ENCODE results near the gene STIM1. TPM values are rescaled to one million over a fixed set of nuclear protein-coding genes. Genes with fewer than 3 reads are reported as not detected.

The STIM1 gene
- total RNA-seq, 1 experiment from 2014 or later = 15.2 TPM

- Histone ChIP-seq H2BK15ac (ENCODE audit: low read depth, low read length) (no peak overlapping the region), H3K79me2 (ENCODE audit: insufficient read depth, low read length) (no peaks in the 10 kb centered on the region), H4K8ac (replicated peaks; ENCODE audit: insufficient read length, low read depth, low read length) (no peak overlapping the region), H3K4ac (ENCODE audit: low read depth, low read length) (no peak overlapping the region), H2BK5ac (ENCODE audit: insufficient read length, low read length) (no peak overlapping the region), H3K9me3 (ENCODE audit: control insufficient read depth, low read depth, low read length) (no peaks in the 10 kb centered on the region), H3K23me2 (ENCODE audit: insufficient read length, low read depth, low read length, poor library complexity, severe bottlenecking) (no peaks in the 10 kb centered on the region), H2BK120ac (ENCODE audit: low read depth, low read length, poor library complexity, severe bottlenecking) (no peak overlapping the region), H2BK12ac (ENCODE audit: insufficient read length, low read depth, low read length) (no peak overlapping the region), H2AK5ac (ENCODE audit: insufficient read length, low read length) (no peak overlapping the region), H3K4me1 (ENCODE audit: insufficient read depth, low read length) (no peaks in the 10 kb centered on the region), H3K9ac (ENCODE audit: extremely low read depth, insufficient read length, low read length) (no peak overlapping the region), H3K27me3 (ENCODE audit: insufficient read depth, low read length) (no peaks in the 10 kb centered on the region), H4K20me1 (ENCODE audit: control insufficient read depth, insufficient read depth, insufficient read length) (no peaks in the 10 kb centered on the region), H4K5ac (ENCODE audit: insufficient read length, low read depth, low read length) (no peak overlapping the region), H3K23ac (ENCODE audit: insufficient read length, low read depth, low read length) (no peak overlapping the region), H3K56ac (ENCODE audit: insufficient read length, low read depth, low read length) (no peak overlapping the region), H3T11ph (ENCODE audit: low read length) (no peak overlapping the region), H3K27ac (ENCODE audit: insufficient read length, low read depth, low read length) (no peak overlapping the region), H3K14ac (ENCODE audit: insufficient read depth, low read length) (no peak overlapping the region), H3K4me2 (ENCODE audit: insufficient read depth, insufficient read length, low read length) (no peak overlapping the region), H2AFZ (ENCODE audit: low read length) (no peak overlapping the region), H3K18ac (ENCODE audit: insufficient read length, low read depth, low read length) (no peak overlapping the region), H3K79me1 (ENCODE audit: insufficient read depth, low read depth, low read length, poor library complexity, severe bottlenecking) (no peaks in the 10 kb centered on the region), H4K91ac (ENCODE audit: insufficient read length, low read depth, low read length) (no peak overlapping the region), H2BK20ac (ENCODE audit: low read depth, low read length, poor library complexity, severe bottlenecking) (no peak overlapping the region)
- Mint-ChIP-seq H3K9me3 (no peaks in the 10 kb centered on the region), H3K27ac (peak overlapping the region in 1 of 3 experiments; percentile 79; a peak in 1 of 7 replicates), H3K4me1 (peaks cover 4% of the 10 kb centered on the region in 2 experiments; a peak in 2 of 4 replicates), H3K27me3 (ENCODE audit: low read depth) (no peaks in the 10 kb centered on the region; the same call in 1 of the 2 replicates), H3K36me3 (ENCODE audit: insufficient read depth in 1 of 3, low read depth in 3 of 3) (no peaks in the 10 kb centered on the region), H3K4me3 (no peak overlapping the region)
- TF ChIP-seq, protein P1, sequence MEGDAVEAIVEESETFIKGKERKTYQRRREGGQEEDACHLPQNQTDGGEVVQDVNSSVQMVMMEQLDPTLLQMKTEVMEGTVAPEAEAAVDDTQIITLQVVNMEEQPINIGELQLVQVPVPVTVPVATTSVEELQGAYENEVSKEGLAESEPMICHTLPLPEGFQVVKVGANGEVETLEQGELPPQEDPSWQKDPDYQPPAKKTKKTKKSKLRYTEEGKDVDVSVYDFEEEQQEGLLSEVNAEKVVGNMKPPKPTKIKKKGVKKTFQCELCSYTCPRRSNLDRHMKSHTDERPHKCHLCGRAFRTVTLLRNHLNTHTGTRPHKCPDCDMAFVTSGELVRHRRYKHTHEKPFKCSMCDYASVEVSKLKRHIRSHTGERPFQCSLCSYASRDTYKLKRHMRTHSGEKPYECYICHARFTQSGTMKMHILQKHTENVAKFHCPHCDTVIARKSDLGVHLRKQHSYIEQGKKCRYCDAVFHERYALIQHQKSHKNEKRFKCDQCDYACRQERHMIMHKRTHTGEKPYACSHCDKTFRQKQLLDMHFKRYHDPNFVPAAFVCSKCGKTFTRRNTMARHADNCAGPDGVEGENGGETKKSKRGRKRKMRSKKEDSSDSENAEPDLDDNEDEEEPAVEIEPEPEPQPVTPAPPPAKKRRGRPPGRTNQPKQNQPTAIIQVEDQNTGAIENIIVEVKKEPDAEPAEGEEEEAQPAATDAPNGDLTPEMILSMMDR (conservative IDR thresholded peaks at IDR 0.05) = no peak
- no peak for DNase-seq
These were observed 216.4 kb downstream of the STIM1 start for GRCh38 chr11:4071914-4072313.

Measured in H9 (cell line).